COLO829 (cell line): ENCODE data around the gene TXNRD1.
"Not testable (repeated sequence)": the region's sequence is repeated elsewhere in the genome, so short reads cannot be mapped to it uniquely, and the experiment has no call there.

ENCODE experiments used
- DNase-seq: peaks from one replicate; pipeline ENCODE4 v3.0.0; 2012; ENCODE audit warnings: low spot score

Gene TXNRD1

DNA sequence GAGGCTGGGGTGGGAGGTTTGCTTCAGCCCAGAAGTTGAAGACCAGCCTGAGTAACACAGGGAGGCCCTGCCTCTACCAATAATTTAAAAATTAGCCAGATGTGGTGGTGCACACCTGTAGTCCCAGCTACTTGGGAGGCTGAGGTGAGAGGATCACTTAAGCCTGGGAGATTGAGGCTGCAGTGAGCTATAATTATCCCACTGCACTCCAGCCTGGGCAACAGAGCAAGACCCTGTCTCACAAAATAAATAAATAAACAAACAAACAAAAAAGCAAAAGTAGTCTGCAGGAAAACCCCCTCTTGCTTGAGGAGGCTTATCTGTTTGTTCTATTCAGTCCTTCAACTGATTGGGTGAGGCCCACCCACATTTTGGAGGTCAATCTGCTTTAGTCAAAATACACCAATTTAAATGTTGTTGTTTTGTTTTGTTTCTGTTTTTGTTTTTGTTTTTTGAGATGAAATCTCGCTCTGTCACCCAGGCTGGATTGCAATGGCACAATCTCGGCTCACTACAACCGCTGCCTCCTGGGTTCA is 24.9 kb upstream of the TXNRD1 start:
- no peak for DNase-seq

DNA sequence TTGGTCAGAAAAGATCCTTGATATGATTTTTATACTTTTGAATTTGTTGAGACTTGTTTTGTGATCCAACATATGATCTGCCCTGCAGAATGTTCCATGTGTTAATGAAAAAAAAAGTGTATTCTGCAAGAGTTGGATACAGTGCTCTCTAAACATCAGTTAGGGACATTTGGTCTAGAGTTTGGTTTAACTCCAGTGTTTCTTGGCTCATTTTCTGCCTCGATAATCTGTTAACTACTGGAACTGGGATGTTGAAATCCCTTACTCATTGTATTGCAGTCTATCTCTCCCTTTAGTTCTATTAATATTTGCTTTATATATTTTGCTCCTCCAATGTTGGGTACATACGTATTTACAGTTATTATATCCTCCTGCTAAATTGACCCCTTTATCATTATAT is 18.3 kb upstream of the TXNRD1 start:
- no peak for DNase-seq

DNA sequence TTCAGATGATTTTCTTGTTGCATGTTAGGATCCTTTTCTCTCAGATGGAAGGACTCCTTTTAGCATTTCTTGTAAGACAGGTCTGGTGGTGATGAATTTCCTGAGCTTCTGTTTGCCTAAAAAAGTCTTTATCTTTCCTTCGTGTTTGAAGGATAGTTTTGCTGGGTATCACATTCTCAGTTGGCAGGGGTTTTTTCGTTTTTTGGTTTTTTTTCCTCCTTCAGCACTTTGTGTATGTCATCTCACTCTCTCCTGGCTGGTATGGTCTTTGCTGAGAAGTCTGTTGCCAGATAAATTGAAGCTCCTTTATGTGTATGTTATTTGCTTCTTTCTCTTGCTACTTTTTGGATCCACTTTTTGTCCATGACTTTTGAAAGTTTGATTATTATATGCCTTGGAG is 15.6 kb upstream of the TXNRD1 start:
- no peak for DNase-seq

DNA sequence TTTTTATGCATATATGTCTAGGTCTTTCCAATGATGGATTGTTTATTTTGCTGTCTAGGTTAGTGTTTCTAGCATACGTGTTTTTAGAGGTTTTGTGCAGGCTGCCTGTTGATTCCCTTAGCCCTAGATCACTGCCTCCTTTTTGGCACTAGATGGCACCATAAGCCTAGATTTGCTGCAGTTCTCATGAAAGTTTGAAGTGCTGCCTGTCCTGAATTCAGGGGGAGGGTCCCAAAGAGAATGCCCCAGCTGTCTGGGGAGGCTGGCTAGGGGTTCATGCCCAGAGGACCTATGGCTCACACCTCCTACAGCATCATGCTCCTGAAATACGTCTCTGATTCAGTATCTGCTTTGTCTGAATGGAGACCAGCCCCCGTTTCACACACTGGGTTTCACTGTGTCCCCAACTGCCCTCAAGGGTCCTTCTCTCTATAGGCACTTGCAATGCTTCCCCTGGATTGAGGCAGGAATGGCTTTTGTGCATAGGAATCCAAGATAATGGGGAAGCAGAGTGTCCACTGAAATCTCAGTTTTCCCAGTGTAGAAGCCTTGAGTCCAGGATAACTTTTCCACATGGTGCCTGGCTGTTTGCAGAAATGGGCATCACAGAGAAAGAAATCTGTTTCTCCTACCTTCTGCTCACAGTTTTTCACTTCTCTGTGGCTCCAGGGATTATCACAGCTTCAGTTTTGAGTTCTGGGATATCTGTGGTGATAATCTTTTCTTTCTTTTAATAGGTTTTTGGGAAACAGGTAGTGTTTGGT is 14.2 kb upstream of the TXNRD1 start:
- DNase-seq, result peak; percentile 72

DNA sequence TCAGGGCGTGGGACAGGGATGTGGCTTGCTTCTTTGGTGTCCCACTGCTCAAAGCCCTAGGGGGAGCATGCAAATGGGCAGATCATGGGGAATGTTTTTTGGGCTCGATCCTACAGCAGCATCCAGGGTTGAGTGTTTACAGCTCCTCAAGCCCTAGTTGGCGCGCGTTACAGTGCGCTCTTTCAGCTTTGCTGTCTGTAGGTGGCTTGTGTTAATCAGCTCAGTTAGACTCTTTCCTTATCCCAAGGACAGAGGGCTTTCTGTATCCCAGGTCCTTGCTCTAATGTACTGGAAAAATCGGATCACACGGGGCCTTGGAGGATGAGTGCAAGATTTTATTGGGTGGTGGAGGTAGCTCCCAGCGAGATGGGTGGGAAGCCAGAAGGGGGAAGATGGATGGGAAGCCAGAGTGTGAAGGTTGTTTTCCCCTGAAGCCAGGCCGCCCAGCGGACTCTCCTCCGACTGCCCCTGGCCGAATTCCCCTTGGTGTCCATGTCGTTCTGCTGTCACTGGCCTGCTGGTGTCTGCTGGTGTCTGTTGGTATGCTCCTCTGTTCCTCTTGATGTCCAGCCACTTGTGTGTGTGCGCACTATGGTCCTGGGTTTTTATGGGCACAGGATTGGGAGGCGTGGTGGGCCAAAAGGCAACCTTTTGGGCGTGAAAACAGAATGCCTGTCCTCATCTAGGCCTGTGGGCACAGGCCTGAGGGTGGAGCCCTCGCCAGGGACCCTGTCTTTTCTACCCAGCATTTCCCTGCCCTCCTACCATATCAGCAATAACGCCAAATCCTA is 10.7 kb upstream of the TXNRD1 start:
- peak; percentile 11 for DNase-seq

DNA sequence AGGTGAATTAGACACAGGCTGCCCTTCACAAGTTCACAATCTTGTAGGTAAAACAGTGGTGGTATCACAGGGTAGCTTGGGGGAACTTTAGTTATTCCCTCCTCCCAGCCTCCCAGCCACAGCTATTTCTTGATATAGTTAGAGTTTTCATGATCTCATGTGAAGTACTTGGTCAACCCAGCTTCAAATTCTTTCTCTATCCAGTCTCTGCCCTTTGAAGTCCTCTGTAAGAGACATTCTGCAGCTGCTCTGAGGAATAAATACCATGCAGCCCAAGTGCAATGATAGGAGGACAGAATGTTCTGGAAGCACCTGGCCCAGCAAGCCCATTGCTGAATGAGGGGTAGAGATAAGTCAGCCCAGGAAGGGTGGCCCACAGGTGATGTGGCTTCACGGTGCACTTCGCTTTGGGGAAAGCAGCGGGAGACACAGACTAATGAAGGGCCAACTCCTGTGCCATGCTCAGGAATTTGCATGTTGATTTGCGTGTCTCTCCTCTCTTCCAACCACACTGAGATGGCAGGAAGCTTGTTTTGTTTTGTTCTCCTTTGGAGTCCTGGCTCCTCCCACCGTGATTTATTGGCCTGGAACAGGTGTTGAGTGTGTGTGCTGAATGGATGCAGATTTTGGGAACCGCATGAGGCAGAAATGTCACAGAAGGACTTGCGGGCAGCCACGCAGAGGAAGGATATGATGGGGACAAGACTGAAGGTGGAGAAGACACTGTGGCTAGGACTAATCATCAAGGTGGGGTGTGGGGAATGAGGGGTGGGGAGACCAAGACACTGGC is 8.0 kb upstream of the TXNRD1 start:
- DNase-seq, result no peak

DNA sequence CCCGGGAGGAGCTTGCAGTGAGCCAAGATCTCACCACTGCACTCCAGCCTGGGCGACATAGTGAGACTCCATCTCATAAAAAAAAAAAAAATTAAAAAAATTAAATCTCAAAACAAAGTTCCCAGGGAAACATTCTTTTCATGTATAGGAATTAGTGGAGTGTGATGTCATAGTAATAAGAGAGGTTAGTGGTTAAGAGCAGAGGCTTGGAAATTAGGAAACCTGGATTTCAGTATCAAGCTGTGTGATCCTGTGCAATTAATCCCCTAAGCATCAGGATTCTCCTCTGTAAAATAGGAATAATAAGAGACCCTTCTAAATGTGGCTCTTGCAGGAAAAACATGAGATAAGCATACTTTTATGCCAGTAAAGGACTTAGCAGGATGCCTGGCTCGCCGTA is 3.1 kb upstream of the TXNRD1 start:
- no peak for DNase-seq

DNA sequence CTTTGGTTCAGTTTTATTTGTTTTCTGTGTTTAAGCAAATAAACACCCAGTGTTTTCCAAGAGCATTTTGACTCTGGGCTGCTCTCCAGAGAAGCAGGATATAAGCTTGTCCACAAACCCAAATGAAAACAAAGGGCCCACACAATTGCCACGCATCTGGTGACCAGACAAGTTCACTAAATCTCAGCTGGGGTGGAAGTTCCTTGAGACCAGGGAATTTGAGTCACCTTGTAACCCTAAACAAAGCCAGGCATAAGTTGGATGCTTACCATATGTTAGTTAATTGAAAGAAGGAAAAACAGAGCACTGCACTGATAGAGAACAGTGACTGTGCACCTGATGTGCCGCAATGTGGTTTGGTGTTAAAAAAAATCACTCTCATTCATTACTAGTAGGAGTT is 1.6 kb upstream of the TXNRD1 start:
- peak; percentile 35 for DNase-seq

DNA sequence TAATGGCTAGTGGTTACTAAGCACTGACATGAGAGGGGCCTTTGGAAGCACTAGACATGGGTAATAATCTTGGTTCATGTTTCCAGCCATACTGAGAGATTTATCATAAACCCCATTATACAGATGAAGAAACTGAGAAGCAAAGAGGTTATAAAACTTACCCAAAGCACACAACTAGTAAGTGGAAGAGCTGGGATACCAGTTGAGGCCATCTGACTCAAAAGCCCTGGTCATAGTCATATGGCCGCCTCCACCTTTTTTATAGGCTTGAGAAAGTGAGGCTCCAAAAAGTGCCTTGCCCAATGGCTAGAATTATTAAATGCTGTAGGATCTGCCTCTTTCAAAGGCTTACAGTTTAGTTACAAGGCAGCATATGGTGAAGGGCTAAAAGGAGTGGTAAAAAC is 944 bp downstream of the TXNRD1 start:
- no peak for DNase-seq

DNA sequence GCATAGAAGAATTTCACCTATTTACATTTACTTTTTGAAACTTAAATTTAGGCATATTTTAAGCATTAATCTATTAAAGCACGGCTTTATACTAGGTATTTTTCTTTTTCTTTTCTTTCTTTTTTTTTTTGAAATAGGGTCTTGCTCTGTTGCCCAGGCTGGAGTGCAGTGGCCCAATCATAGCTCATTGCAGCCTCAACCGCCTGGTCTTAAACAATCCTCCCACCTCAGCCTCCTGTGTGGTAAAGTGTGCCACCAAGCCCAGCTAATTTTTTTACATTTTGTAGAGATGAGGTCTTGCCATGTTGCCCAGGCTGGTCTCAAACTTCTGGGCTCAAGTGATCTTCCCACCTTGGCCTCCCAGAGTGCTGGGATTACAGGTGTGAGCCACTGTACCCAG is 2.9 kb downstream of the TXNRD1 start:
- DNase-seq, result not testable (repeated sequence)

DNA sequence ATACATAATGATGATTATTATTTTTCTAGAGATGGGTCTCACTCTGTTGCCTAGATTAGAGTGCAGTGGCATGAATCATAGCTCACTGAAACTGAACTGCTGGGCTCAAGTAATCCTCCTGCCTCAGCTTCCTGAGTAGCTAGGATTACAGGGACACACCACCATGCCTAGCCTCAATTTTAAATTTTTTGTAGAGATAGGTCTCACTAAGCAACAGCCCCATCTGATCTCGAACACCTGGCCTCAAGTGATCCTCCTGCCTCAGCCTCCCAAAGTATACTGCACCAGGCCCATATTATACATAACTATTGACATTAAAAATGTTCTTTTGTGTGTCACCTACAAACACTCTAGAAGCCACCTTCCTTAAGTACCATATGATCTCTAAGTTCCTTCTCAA is 3.4 kb downstream of the TXNRD1 start:
- DNase-seq, result no peak

DNA sequence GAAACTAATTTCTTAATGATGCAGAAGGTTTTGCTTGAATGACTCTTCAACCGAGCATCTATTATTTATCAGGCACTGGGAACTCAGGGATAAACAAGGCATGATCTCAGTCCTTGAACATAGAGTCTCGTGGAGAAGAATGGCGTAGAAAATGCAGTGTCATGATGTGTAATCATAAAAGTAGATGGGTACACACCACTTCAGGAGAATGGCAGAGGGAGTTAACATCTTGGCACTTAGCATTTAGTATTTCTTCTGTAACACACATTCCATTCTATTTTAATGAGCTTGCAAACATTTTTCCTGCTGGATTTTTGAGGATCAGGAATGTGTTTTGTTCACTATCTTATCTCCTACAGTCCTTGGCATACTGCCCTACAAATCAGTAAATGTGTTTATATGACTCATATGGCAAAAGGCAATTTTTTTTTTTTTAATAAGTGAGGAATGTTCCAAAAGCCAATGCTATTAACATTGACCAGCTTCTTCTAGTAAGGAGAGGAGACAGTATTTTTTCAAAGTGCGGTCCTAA is 3.8 kb downstream of the TXNRD1 start:
- peak; percentile 84 for DNase-seq

DNA sequence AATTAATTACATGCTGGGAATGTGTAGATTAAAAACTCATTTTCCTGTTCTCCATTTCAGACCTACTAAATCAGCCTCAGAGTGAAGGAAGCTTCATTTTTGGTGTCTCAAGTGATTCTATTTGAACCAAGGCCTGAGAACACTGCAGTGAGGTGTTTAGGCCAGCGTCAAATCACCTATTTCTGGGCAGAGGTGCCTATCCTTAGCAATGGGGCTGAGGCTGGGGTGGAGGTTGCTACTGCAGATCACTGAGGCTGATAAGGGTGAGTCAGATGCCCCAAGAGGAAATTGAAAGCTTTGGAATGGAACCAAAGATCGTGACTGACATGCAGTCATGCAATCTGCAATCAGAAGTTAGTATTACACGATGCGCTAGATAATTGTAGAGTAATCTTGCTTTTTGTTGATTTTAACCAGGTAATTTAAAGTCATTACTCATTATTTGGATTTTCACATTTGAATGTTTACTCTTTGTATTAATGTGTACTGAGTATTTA is 4.4 kb downstream of the TXNRD1 start:
- peak; percentile 89 for DNase-seq

DNA sequence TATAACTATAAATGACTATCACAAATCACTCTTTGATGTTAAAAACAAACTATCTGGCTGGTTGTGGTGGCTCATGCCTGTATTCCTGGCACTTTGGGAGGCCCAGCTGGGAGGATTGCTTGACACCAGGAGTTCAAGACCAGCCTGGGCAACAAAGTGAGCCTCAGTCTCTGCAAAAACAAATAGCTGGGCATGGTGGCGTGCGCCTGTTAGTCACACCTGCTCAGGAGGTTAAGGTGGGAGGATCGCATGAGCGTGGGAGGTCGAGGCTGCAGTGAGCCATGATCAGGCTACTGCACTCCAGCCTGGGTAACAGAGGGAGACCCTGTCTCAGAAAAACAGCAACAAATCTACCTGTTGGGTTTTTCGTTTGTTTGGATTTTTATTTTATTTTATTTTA is 5.4 kb downstream of the TXNRD1 start:
- no peak for DNase-seq

DNA sequence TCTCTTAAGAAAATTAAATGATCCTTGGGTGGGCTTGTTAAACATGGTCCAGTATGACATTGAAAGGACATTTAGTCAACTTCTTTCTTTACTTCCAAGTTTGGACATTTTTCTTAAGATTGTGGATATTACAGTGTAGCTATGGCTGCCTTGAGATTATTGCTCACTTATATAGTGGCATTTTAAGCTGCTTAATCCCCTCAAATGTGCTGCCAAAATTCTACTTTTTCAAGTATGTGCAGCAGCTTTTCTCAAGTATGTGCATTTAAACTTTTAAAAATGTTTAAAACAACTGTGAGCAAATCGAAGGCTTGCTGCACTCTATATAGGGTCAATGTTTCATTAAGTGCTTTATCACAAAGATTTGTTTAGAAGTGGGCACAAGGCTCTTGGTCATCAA is 7.4 kb downstream of the TXNRD1 start:
- no peak for DNase-seq

DNA sequence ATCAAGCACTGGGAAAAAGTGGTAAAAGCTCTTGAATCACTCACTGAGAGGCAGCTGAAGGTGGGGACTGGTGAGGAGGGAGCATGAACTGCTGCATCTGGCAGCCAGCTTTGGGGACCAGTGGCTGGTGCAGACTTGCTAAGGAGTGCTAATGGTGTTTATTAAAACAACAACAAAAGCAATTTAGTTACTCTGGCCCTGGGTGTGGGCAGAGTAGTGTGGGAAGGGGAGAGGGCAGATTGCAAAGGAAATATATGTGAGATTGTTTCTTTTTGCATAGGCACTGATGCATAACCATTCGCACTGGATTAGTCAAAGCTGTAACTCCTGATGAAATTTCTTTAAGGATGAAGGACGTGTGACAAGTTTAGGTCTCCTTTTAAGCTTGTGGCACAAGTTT is 8.1 kb downstream of the TXNRD1 start:
- DNase-seq, result no peak

DNA sequence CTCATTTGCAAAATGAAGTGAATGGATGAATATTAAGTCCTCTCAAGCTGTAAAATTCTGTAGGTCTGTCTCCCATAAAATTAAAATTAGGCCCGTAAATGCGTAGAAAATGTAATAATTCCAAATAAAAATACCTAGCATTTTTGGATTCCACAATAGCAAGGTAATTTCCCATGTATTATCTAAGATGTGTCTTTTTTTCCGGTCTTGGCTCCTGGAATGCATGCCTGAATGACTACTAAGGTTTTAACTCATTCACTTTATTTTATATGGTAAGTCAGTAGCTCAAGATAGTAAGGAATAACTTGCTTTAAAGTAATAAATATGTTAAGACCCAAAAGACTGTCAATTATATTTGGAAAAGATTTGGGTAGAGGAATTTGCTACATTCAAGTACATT is 11.1 kb downstream of the TXNRD1 start:
- DNase-seq, result no peak

DNA sequence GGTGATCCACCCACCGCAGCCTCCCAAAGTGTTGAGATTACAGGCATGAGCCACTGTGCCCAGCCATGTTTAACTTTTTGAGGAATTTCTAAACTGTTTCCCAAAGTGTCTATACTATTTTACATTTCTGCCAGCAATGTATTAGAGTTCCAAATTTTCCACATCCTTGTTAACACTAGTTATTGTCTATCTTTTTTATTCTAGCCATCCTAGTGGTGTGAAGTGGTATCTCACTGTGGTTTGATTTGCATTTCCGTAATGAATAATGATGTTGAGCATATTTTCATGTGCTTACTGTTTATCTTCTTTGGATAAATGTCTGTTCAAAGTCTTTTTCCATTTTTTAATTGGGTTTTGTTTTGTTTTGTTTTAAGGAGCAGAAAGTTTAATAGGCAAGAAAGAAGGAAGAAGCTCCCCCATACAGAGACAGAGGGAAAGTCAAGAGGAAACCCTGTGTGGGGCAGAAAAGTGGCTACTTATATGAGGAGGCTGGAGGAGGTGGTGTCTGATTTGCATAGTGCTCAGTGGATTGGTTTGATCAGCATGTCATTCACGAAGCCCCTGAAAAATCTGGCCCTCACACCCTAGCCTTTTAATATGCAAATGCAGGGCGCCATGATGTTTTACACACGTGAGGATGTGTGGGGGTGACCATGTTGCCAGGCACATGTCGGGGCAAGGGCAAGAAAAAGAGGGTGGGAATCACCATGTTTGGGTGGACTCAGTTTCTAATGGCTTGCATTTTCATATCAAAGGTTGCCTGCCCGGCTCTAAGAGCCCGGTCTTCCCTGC is 14.9 kb downstream of the TXNRD1 start:
- DNase-seq, result no peak

DNA sequence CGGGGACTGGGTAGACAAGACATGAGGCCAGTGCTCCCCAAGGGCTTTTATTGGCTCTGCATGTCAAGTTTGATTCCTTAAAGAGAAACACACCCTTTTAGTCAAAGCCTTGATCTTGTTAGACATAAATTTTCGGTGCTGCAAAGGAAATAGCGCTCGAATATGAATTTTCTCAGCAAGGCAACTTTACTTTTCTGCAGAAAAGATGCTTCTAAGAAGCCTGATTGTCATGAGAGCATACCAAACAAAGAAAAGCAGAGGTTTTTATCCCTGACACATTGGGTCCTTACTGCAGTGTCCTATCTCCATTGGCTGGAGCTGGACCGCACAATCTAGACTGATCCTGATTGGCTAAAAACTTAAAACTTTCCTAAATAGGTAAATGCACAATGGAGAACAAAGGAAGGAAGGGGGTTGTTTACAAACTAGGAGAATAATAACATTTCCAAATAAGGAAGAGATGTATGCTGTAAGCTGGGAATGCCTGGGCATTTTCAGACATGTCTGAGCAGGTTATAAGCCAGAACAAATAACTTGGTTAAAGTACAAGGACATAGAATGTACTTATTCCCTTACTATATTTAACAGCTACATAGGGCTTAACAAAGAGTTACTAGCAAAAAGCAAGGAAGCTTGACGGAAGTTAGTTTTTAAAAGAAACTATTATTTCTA is 17.2 kb downstream of the TXNRD1 start:
- no peak for DNase-seq

DNA sequence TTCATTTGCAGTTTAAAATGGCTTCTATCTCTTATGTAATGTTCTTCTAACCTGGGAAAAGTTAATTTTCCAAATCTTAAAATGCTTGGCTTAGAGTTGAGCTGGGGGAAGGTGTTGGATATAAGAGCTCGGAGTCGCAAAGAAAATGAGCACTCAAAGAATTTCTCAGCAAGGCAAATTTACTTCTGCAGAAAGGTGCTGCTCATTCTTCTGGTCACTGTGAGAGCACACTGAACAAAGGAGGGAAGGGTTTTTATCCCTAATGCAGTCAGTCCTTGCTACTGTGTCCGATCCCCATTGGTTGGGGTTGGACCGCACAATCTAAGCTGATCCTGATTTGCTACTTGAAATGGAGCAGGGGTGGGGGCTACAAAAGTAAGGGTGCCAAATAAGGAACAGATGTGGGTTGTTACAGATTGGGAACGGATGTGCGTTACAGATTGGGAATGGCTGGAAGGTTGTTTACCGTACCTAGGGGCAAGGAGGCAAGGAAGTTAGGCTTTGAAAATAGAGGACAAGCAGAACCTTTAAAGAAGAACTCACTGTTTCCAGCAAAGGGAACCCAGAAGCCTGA is 19.4 kb downstream of the TXNRD1 start:
- no peak for DNase-seq
